NCI-H460 (cell line): ENCODE measurements around the gene ACD. TPM values are rescaled to one million over a fixed set of nuclear protein-coding genes. Genes with fewer than 3 reads are reported as not detected.

Experiments
- DNase-seq: peaks from one replicate; pipeline ENCODE4 v3.0.0-alpha.2; 2016; ENCODE audit warnings: low read depth; ENCODE audit errors: extremely low read depth
- total RNA-seq: library from RNA; depleted of rRNA; stranded (reverse); fragments of >200 nt; shearing (Covaris generic); gene quantifications from 2 replicates; pipeline ENCODE4 v1.2.3, GENCODE V29; 2014

The ACD gene
- total RNA-seq, 1 experiment from 2014 or later: 27.7 TPM

DNA sequence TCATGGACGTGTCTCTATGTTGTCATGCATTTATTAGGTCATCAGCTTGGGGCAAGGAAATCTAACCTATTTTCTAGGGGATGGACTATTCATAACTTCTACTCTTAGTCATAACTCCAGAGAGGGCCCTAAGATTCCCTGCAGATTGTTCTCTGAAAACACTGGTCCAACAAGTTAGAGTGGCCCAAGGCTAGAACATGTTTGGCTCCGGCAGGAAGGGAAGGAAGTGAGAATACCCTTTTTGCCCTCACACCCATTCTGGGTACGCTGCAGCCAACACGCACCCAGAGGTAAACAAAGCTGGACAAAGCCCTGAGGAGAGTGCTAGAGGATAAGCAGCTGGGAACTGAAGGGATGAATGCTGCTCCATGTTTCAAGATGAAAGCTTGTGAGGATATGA lies 16.5 kb upstream of the ACD start:
- no peak for DNase-seq

DNA sequence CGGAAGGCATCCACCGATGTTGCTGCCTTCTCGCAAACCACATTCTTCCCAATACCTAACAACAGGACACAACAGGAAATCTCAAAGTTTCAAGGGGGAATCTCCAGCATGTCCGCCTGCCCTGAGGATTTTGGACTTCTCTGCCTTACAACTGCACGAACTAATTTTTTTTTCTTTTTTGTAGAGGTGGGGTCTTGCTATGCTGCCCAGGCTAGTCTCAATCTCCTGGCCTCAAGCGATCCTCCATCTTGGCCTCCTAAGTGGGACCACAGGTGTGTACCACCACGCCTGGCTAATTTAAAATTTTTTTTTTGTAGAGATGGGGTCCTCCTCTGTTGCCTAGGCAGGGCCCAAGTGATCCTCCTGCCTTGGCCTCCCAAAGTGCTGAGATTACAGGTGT lies 15.9 kb upstream of the ACD start:
- DNase-seq: no peak

DNA sequence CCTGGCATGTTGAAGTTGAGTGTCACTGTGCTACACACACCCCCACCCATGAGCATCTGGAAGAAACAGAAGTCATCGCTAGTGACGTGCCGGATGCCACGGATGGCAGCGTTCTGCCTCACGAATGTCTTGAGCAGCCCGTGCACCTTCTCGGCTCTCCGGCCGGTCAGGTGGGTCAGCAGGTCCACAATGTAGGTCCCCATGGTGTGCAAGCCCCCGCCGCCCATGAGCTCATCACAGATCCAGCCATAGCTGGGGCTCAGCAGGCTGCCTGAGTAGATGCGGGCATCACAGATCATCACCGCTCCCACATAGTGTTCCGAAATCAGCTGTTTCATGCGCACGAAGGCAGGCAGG lies 15.5 kb upstream of the ACD start:
- DNase-seq: no peak

DNA sequence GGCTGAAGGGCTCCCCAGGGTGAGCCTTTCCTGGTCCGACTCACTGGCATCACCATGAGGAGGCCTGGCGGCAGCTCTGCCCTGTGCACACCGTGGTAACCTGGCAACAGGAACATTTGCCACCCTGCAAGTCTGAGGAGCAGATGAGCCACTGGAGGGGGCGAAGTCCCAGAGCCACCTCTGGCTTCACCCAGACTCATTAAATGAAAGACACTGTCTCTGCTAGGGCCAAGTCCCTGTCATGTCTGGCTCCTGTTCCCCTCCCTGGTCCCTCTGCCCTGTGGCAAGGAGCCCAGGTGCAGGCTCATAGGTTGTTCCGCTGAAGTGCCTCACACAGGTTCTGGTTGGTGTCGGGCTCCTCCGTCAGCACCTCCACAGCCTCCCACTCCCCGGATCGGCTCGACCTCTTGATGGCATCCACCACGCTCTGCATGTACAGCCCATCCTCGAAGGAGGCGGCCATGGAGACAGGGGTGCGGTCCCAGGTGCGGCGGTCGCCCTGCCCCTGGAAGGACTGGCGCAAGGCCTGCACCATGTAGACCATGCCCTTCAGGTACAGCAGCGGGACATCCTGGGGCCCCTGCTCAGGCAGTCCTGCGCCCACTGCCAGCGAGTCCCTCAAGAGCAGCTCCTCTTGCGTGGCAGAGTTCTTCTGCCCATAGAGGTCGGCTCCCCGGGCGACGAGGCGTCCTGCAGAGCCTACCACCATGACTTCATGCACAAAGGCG lies 15.0 kb upstream of the ACD start:
- DNase-seq: no peak

DNA sequence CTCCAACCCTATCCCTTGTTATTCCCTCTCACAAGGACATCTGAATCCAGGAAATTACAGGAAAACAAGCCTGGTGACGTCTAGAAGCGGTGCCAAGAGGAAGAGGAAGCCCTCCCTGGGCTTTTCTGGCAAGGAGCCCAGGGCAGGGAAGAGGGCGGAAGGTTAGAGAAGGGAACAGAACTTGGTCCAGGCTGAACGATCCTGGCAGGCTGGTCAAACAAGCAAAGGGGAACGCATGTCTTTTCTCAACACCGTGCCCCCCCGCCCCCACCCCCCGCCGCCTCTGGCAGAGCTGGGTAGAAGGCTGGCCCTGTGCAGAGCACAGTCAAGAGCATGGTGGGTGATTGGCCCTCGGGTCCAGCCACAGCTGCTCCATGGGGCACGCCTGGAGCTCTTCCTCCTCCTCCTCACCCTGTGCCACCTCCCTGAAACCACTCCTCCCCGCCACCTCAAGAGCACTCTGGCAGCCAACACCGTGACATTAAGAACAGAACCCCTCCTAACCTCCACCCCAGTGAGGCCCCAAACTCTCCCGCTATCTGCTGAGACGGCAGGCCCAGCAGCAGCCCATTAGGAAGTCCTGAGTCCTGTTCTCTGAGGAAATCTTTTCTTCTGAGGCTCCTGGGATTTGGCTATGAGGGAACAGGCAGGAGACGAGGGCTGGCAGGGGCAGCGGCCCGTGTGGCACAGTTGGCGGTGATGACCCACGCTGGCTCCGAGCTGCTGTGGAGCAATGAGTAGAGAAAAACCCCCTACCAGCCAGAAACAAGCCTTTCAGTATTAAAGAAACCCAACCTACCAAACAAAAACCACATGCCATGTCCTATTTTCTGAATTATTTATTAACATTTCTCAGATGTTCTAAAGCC lies 13.9 kb upstream of the ACD start:
- DNase-seq: no peak

DNA sequence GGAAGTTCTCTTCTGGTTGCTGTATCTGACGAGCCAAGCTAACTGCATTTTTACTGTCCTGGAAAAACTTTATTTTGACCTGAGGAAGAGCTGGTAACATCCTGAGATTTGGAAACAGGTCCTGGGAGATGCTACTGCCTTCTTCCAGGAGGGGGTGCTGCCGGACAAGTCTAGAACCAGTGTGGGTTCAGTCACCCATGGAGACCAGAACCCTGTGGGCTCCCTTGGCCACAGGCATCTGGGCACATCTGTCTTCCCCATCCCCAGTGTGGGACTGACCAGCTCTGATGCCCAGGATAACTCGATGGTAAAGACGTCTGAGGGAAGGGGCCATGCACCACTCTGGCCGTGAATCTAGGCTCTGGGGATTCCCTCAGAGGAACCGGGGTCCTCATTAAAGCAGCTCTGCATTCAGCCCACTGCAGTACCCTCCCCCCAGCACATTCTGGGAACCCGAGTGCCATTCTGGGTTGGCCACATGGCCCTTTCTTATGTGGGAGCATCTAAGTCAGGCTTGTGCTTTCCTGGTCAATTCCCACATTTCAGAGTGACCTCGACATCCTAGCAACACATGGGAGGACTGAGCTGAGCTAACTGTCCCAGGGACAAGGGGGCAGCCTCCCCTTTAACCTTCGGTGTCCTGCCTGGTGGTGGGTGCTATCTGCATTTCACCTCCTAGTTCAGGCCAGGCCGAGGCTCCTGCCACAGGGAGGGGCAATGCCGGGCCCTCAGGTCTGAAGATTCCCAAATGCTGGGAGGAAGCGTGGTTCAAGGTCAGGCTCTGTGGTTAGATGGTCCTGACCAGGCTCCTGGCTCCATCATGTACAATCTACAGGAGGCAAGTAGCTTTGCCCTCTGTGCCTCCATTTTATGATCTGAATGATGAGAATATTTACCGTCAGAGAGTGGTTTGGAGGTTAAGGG lies 12.9 kb upstream of the ACD start:
- DNase-seq: peak; percentile 79

DNA sequence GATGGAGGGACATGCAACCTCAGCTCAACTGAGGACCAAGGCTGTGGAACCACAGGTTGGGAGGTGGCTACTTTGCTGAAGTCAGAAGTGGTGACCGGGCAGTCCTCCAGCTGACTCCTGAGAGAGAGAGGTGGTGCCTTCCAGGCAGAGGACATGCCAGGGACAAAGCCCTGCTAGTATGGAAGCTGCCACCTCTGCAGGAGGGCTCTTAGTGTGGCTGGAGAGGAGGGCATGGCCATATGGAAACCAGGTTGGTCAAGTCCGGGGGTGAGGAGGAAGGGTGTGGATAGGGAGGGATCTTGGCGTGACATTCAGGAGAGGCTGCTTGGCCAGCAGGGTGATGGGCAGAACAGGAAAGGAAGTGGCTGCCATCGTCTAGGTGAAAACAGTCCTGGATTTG lies 12.2 kb upstream of the ACD start:
- no peak for DNase-seq

DNA sequence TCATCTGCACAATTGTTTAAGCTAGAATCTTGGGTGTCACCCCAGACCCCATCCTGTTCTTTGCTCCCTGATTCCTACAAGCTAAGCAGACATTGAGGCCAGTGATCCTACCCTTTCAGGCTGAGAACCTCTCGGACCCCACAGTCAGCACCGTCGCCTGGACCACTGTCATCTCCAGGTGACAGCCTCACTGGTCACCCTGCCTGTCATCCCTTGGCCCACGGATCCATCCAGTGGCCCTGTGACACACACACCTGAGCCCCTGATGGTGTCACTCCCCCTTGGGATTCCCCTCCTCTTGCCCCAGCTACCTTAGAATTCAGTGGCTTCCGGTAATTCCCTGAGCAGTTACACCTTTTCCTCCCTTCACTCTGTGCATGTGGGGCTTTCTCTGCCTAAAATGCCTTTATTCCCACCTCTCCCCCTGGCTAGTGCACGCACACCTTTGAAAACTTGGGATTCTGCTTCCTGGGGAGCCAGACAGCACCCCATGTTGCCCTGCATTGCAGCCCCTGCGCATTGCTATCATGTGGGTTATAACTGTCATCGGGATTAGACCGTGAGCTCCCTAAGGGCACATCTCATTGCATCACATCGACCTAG lies 9.5 kb upstream of the ACD start:
- DNase-seq: no peak

DNA sequence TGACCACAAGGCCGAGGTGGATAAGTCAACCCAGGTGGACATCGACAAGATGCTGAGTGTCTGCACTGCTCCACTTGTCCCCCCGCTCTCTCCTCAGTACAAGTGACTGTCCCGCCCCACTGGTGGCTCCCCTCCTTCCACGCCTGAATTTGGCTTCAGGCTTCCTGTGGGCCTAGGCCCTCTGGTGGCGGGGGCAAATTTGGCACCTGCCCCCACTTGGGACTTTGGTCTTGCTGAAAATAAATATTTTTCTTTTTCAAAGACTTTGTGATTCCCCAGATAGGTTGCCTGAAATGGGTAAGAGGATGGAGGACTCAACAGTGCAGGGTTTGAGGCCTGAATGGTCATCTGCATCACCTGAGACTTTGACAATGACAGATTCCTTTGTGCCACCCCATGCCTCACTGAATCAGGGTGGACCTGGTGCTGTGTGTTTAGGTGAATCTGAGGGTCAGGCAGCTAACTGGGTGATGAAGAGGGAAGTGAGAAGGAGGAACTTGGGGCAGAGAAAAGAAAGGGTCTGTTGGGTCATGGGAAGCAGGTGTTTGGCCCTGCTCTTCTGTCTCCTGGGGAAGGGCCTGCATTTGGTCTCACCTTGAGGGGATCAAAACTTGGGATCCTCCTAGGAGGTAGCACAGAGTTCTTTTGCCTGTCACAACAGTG lies 8.6 kb upstream of the ACD start:
- no peak for DNase-seq

DNA sequence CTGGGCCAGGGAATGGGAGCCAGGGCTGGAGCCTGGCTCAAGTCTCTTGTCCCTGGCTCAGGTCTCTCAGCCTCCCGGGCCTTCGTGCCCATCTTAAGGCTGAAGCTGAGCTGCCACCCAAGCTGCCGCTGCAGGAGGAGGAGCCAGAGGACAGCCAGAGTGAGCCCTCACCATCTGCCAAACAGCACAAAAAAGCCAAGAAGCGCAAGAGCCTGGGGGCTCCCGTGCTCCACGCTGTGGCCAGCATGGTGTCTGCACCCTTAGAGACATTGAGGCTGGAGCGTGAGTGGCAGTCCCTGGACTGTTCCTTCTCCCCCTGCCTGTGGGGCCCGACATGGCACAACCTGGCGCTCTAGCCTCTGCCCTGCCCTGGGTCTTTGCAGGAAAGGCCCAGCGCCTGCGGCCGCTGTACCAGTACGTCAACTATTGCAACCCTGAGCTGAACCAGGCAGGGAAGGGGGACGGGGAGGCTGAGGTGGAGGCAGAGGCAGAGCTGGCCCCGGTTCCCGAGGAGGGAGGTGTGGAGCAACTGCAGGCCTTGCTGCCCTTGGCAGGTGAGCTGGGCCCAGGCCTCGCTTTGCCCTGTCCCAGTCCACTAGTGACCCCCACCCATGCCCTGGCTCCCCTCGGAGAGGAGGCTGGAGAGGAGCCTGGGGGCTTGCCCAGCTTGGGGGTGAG lies 7.9 kb upstream of the ACD start:
- peak; percentile 94 for DNase-seq

DNA sequence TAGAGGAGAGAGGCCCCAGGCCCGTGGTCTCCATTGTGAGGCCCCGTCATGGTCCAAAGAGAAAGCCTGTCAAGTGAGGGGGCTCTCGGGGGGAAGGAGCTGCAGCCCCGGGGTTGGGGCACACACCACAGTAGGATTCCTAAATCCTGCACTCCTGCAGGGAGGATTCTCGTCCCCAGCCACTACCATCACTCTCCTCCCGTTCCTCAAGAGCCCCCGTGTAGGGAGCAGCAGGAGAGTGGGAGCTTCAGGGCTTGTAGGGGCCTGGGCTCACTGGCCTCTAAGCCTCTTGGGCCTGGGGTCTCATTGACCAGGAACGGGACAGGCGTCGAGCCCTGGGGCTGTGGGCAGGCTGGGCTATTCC lies 7.4 kb upstream of the ACD start:
- DNase-seq: no peak

DNA sequence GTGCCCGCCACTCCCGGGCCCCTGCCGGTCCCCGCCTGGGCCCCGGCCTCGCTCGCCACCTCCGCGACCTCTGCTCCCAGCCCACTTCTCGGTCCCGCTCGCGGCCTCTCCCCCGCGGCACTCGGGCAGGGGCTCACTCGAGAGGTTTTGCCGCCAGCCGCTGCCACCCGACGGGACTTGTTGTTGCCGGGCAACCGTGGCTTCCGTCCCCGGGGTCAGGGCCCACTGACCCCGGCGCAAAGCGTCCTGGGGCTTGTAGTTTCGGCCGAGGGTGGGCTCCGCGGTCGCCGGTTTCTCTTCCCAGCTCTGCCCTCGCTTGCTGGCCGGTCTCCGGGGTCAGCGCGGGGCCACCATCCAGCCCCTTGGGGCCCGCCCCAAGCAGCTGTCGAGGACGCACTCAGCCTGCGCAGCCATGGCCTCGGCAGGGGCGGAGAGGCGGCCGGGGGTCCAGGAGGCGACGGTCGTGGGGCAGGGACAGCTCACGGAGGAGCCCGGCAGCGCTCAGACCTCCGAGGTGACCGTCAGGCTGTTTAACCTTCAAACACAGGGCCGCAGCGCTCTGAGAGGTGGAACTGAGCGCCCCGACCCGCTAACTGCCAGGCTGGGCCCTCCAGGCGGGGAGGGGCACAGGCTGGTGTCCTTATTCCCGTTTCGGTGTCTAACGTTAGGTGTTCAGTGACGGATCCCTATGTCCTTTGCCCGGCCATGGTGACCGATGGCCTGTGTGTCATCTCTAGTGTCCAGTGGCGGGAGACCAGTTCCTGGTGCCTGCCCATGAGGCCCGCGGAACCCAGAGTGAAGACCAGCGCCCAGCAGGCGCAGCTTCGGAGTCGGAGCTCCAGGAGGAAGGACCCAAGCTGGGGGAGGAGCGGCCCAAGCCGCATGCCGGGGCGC lies 6.7 kb upstream of the ACD start, which contains the start of the genes C16orf86 and ENKD1:
Gene C16orf86 (plus strand): TSS at position 256 of the 894 bp plus-strand sequence. CDS start 157 bp downstream, at position 413.
Gene ENKD1 (minus strand): TSS at position 192 of the 894 bp plus-strand sequence. CDS start 308 bp downstream, outside the sequence.
- DNase-seq: peak; percentile 58

DNA sequence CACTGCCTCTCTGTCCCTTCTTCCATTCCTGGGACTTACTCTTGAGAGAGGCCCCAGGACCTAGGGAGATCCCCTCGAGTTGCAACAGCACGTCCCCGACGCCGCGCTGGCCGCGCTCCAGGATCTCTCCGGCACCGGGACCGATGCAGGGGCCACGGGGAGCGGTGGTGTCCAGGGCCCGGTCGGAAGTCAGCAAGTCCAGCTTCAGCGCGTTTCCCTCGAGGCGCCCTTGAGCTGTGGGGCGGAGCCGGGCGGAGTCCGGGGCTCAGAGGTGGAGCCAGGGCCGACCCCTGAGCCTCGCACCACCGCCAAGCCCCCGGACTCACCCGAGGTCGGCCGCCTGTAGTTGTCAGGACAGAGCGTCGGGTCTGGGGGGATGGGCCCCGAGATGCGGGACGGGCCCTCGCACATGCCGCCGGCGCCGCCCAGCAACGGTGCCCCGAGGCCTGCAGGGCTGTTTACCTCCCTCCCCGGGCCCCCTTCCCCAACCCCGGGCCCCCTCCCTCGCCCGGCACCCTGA lies 6.0 kb upstream of the ACD start:
- DNase-seq: no peak

DNA sequence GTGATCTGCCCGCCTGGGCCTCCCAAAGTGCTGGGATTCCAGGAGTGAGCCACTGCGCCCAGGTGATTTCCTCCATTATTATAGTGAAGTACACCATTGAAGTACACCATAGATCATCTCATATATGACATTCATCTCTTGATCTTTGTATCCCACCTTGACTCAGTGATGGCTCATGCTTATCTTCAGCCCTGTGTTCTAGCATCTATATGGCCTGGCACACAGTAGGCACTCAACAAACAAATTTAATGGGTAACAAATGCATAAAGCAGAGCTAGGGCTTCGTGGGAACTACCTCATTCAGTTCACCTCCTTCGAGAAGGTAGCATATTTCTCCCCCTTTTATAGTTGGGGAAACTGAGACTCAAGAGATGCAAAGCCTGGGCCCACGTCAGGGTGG lies 5.5 kb upstream of the ACD start:
- DNase-seq: no peak

DNA sequence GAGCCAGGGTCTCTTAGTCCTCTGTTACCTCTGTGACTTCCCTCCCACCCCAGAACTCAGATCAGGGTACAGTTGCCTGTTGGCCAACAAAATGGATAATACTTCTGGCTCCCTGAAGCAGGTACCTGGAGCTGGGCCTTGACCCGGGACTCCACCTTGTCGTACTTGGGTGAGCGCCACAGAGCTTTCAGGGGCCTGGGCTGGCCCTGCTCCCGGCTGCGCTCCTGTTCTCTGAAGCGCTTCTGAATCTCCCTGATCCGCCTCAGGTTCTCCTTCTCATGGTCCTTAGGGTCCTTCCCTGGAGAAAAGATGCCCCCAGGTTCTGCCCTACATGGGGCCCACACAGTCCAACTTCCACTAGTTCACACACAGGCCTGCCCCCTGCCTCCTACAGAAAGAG lies 4.8 kb upstream of the ACD start:
- no peak for DNase-seq

DNA sequence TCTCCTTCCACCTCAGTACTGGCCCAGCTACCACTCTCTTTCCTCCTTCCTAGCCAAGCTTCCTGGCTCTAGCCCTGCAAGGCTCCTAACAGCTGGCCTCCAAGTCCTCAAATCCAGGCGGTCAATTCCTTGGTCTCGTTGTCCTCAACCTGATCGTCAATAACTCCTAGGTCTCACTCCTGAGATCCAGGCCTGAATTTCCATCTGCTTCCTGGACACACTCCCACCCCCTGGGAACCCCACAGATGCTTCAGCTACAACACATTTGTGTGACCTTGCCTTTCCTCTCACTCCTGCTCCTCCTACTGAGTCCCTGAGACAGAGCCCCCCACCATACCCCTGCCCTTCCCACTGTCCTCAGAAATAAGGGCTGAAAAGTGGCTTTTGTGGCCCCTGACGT lies 4.2 kb upstream of the ACD start:
- DNase-seq: no peak

DNA sequence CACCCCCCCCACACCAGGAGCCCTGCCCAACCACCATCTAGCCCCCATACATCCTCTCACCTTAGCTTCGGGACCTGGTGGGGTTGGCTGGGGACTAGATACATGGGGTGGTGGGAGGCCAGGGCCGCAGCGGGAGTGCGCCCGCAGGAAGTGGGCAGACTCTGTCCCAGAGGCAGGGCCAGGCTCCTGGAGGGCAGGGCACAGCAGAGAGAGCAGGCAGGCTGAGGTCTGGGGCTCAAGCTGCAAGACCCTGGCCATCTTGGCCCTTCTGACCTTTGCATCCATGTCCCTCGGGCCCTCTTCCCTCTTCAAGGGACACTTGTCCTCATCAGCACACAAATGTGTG lies 3.8 kb upstream of the ACD start:
- DNase-seq: no peak

DNA sequence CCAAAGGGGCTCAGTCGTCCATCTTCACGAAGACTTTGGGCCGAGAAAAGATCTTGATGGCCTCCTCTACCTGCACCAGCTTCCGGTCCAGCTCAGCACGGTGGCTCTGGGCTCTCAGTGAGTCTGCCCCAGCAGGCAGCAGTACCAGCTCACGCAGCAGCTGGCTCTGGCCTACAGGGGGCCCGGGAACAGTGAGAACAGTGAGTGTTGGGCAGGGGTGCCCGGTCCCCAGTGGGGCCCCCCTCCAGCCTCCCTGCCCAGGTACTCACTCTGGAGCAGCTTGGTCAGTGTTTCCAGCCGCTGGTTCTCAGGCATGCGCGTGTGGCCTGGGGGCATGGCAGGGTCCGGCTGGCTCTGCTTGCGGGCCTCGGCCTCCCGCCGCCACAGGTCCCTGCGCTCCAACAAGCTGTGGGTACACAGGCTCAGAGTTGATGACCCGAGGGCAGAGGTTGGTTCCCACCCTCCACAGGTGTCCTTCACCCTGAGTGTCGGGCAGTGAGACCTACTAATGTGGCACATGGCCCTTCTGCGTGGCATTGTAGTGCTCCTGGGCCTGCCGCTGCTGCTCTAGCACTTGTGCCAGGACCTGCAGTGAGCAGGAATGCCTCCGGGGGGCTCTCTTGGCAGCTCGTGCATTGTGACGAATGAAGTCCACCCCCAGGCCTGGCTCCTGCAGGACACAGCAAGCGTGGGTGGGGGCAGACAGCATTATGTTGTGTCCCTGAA lies 3.3 kb upstream of the ACD start:
- no peak for DNase-seq
